ENCODE data around the gene RNF214.
"Not testable (repeated sequence)": the region's sequence is repeated elsewhere in the genome, so short reads cannot be mapped to it uniquely, and the experiment has no call there.

RNF214 gene

GRCh38 chr11:117318738-117319137 is 86.3 kb downstream of the RNF214 start:
- DNase-seq, result no peak

GRCh38 chr11:117319214-117319840 is 86.9 kb downstream of the RNF214 start:
- no peak for DNase-seq

GRCh38 chr11:117327255-117327566 is 94.7 kb downstream of the RNF214 start:
- DNase-seq, result not testable (repeated sequence)

- DNase-seq, result peak; percentile 97
Observed at GRCh38 chr11:117327567-117328374, 95.3 kb downstream of the RNF214 start, which contains the start of gene CEP164. Gene CEP164, plus strand, starts transcription at chr11:117327854. Its CDS starts 10,733 bp downstream, at chr11:117338587.

GRCh38 chr11:117328375-117329010 is 96.0 kb downstream of the RNF214 start:
- DNase-seq, result peak; percentile 33

GRCh38 chr11:117332843-117333242 is 100.4 kb downstream of the RNF214 start:
- no peak for DNase-seq

GRCh38 chr11:117333917-117334316 is 101.4 kb downstream of the RNF214 start:
- DNase-seq, result no peak

GRCh38 chr11:117334896-117335295 is 102.4 kb downstream of the RNF214 start:
- no peak for DNase-seq

- DNase-seq, result no peak
Observed at GRCh38 chr11:117335399-117335798, 102.9 kb downstream of the RNF214 start.

Measured in NCI-H1105 treated with DMSO at 0.1 percent for 48 hours (cell line).